NK-92 (cell line): ENCODE data around the gene CCDC47.
A peak's percentile ranks its signal among the peaks of the same experiment; 100 is the strongest.
"Not testable (repeated sequence)": the region's sequence is repeated elsewhere in the genome, so short reads cannot be mapped to it uniquely, and the experiment has no call there.

Source experiments
- DNase-seq: peaks from one replicate; lab custom pipeline; 2025; ENCODE audit not compliant: unreplicated experiment; lab: John Stamatoyannopoulos, UW

The CCDC47 gene, protein sequence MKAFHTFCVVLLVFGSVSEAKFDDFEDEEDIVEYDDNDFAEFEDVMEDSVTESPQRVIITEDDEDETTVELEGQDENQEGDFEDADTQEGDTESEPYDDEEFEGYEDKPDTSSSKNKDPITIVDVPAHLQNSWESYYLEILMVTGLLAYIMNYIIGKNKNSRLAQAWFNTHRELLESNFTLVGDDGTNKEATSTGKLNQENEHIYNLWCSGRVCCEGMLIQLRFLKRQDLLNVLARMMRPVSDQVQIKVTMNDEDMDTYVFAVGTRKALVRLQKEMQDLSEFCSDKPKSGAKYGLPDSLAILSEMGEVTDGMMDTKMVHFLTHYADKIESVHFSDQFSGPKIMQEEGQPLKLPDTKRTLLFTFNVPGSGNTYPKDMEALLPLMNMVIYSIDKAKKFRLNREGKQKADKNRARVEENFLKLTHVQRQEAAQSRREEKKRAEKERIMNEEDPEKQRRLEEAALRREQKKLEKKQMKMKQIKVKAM

GRCh38 chr17:63773272-63774140 is at the start of gene CCDC47:
TSS of gene CCDC47 (minus strand) at chr17:63773597. CDS start at chr17:63766175, 7,422 bp downstream.
- peak; percentile 93 for DNase-seq

GRCh38 chr17:63822537-63822936 is 49.1 kb upstream of the CCDC47 start:
- no peak for DNase-seq

DNA sequence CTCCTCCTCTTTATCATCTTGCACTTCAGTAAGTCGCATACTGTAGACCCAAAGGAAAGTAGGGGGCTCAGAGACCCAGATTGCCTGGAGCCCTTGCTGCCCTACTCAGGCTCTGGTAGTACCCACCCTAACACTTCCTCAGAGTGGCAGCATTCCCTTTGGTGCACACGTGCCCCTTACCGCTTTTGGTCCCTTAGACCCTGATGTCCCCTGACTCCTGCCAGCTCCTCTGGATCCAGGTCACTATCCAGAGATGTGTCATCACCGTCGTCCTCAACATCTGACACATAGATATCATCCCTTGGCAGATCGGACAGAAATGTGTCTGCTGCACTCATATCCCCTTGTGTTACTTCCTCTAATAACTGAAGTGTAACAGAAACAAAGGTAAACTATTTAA is 48.4 kb upstream of the CCDC47 start:
- no peak for DNase-seq

GRCh38 chr17:63820963-63821561 is 47.7 kb upstream of the CCDC47 start:
- DNase-seq, result no peak

- no peak for DNase-seq
Observed at GRCh38 chr17:63819585-63820537, 46.5 kb upstream of the CCDC47 start.

DNA sequence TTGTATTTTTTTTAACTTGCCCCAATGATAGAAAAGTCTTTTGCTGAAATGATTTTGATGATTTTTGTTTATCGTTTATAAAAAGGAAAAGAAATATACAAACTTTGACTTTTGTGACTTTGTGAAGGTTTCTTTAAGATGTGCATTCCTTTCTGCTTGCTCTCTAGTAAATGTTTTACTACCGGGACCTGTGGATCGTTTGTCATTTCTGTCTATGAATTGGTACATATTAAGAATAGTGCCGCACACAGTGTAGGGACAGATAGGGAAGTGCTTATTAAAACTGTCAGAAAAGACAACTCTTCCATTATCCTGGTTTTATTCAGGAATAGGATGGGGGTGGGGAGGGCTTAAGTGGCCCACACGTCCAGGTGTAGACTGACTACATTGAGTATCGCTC is 45.7 kb upstream of the CCDC47 start:
- no peak for DNase-seq

- no peak for DNase-seq
Observed at GRCh38 chr17:63817736-63818385, 44.5 kb upstream of the CCDC47 start.

DNA sequence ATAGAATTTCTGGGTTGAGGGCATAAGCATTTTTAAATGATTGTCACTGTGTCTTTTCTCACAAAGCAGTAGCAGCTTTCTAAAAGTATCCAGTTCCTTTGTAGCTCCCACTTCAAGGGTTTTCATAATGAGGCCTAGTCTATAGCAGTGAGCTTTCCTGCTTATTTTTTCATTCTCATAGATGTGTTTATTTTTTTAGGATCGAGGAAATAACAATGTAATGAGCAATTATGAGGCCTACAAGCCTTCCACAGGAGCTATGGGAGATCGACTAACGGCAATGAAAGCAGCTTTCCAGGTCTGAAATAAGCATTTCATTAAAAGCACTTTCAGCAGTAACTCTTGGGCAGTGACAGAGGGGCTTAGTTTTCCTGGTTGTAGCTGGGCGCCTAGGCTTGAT is 43.3 kb upstream of the CCDC47 start:
- no peak for DNase-seq

DNA sequence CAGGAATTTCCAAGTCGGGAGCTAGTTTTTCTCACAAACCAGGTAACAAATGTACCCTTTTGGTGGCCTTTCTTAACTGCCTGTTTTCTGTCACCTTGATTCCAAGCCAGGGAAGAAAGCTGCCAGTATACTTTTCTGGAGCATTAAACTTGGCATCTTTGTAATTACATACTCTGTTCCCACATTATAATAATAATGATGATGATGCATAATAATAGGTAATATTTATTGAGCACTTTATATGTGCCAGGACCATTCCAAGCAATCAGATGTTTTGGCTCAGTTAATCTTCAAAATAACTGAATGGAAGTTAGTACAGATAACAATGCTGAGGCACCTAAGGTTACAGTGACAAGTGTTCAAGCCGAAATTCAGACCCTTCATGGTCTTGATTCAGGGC is 42.7 kb upstream of the CCDC47 start:
- DNase-seq, result no peak

DNA sequence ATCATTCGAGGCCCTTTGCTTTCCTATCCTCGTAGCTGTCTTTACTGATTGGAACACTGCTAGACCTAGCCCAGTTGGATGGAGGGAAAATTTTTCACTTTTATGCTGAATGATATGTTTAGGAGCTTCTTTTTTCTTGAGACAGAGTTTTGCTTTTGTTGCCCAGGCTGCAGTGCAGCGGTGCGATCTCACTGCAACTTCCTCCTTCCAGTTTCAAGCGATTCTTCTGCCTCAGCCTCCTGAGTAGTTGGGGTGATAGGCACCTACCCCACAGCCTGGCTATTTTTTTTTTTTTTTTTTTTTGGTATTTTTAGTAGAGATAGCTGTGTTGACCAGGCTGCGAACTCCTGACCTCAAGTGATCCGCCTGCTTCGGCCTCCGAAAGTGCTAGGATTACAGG is 36.6 kb upstream of the CCDC47 start:
- DNase-seq, result no peak

- DNase-seq, result no peak
Observed at GRCh38 chr17:63805591-63805990, 32.2 kb upstream of the CCDC47 start.

GRCh38 chr17:63804328-63804727 is 30.9 kb upstream of the CCDC47 start:
- no peak for DNase-seq

DNA sequence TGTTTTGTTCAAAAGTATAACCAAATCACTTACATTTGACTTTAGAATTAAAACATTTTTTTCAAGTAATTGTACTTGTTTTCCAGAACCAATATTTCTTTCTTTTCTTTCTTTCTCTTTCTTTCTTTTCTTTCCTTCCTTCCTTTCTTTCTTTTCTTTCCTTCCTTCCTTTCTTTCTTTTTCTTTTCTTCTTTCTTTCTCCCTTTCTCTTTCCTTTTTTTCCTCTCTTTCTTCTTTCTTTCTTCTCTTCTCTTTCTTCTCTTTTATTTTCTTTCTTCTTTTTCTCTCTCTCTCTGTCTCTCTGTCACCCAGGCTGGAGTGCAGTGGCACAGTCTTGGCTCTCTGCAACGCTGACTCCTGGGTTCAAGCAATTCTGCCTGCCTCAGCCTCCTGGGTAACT is 27.4 kb upstream of the CCDC47 start:
- no peak for DNase-seq

DNA sequence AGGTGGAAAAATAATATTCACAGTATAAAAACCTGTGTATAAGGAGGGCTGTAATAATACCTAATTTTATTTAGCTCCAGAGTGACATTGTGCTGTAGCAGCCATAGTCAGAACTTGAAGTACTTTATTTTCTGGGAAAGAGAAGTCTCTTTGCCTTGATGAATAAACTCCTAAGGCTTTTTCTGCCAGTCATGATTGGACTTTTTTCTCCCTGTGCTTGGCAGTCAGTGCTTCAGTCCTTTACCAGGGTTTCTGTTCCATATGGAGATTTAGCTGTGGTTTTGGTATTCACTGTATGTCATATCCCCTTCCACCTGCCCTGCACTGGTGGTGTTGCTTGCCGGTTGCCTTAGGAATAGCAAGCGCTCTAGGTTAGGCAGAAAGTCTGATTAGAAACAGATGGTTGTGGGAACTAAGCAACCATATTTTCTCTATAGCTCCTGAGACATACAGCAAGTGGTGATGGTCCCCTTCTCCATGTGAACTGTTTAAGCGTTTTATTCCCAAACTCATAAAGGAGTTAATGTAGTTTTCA is 25.2 kb upstream of the CCDC47 start:
- no peak for DNase-seq

- DNase-seq, result not testable (repeated sequence)
Observed at GRCh38 chr17:63796375-63796774, 23.0 kb upstream of the CCDC47 start.

DNA sequence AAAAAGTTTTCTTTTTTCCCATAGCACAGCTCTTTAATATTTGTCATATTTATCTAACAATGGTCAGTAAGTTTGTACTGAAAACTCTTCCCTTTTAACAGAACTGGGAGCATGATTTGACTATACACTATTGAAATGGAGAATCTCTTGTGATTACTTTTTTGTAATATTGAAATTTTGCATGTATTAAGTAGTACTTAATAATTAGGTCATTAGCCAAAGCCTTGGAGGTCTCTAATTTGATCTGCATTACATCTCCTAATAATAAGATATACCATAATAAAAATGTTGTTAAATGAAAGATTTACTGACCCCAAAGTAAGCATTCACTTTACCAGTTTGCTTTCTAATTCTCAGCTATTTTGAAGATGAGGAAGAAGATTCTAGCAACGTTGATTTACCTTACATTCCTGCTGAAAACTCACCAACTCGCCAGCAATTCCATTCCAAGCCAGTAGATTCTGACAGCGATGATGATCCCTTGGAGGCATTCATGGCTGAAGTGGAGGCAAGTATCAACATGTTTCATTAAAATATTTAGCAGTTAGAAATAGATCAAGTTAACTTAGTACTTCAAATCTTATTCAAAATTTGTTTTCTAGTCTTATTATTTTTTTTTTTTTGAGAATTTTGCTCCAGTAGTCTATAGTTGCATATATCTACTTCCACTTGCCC is 18.8 kb upstream of the CCDC47 start:
- no peak for DNase-seq

DNA sequence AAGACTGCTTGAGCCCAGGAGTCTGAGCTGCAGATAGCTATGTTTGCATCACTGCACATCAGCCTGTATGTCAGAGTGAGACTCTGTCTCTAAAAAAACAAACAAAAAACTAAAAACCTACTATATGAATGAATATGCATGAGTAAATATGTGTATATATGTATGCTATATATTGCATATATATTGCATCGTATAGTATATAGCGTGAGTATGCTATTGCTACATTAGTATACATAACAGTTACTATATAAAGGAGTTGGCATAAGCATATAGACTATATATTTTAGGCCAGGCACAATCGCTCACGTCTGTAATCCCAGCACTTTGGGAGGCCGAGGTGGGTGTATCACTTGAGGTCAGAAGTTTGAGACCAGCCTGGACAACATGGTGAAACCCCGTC is 16.7 kb upstream of the CCDC47 start:
- no peak for DNase-seq

DNA sequence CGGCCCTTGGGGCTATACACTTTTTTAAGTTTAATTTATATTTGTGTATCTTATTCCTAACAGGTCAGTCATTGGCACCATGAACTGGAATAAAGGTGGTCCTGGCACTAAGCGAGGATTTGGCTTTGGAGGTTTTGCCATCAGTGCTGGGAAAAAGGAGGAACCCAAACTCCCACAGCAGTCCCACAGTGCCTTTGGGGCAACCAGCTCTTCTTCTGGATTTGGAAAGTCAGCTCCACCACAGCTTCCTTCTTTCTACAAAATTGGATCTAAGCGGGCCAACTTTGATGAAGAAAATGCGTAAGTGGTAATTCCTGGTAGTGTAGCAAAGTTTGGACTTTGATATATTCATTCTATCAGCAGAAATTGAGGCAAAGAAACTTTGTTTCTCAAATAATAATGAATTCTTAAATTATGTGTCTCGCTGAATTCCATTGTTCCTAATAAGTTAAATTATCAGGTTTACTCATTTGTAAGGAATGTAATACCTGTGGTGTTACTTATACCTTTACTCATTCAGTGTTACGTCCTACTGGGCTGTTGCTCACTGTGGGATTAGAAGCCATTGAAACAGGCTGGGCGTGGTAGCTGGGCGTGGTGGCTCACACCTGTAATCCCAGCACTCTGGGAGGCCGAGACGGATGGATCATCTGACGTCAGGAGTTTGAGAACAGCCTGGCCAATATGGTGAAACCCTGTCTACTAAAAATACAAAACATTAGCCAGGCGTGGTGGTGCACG is 13.7 kb upstream of the CCDC47 start:
- DNase-seq, result no peak
